Measurements from ENCODE around the gene GPR39. TPM values are rescaled to one million over a fixed set of nuclear protein-coding genes. Genes with fewer than 3 reads are reported as not detected.

GPR39 gene
- total RNA-seq, 2 experiments from 2014 or later, result 0.13 TPM; not detected in 1

GRCh38 chr2:132573444-132574007 lies 156.9 kb downstream of the GPR39 start:
- no TSS peak for BruUV-seq (replicated peaks)
- Histone ChIP-seq H3K4me2 (ENCODE audit: low read length) (no peak overlapping the region), H3K4me1 (ENCODE audit: insufficient read depth, low read length, poor library complexity, severe bottlenecking) (no peaks in the 10 kb centered on the region), H3K79me2 (ENCODE audit: insufficient read depth, low read depth, low read length) (no peaks in the 10 kb centered on the region), H4K20me1 (ENCODE audit: insufficient read depth, low read length) (no peaks in the 10 kb centered on the region), H2AFZ (ENCODE audit: low read length) (no peak overlapping the region), H3K9me2 (ENCODE audit: insufficient read depth, low read length) (no peaks in the 10 kb centered on the region), H3K27ac (ENCODE audit: low read depth, low read length, poor library complexity, severe bottlenecking) (no peak overlapping the region), H3K4me3 (ENCODE audit: low read depth, low read length, poor library complexity, severe bottlenecking) (no peak overlapping the region), H3K9me3 (ENCODE audit: low read length) (no peaks in the 10 kb centered on the region), H3K36me3 (ENCODE audit: insufficient read depth, low read length) (no peaks in the 10 kb centered on the region)
- TF ChIP-seq EZH2phosphoT487 (IDR thresholded peaks at IDR 0.05; ENCODE audit: borderline replicate concordance, low read depth, low read length) (no peak), CTCF (conservative IDR thresholded peaks at IDR 0.05; ENCODE audit: low read length) (no peak)
- no peak for DNase-seq (ENCODE audit: low spot score)
- intact Hi-C loops (cut with micrococcal nuclease; ENCODE audit: unreplicated experiment), result no loop called here
- ChIA-PET POLR2A (interaction anchor here (0.6 to 1.1 kb wide), 2 partner anchors 15 to 101 kb away, joined by 3 to 4 read pairs; no protein-coding TSS in a partner anchor), CTCF (ENCODE audit: unreplicated experiment) (no interaction called here)

GRCh38 chr2:132577686-132578085 lies 161.1 kb downstream of the GPR39 start:
- Histone ChIP-seq H3K27ac (ENCODE audit: low read depth, low read length, poor library complexity, severe bottlenecking) (no peak overlapping the region), H3K79me2 (ENCODE audit: insufficient read depth, low read depth, low read length) (no peaks in the 10 kb centered on the region), H2AFZ (ENCODE audit: low read length) (no peak overlapping the region), H4K20me1 (ENCODE audit: insufficient read depth, low read length) (no peaks in the 10 kb centered on the region), H3K9me2 (ENCODE audit: insufficient read depth, low read length) (no peaks in the 10 kb centered on the region), H3K36me3 (ENCODE audit: insufficient read depth, low read length) (no peaks in the 10 kb centered on the region), H3K4me2 (ENCODE audit: low read length) (no peak overlapping the region), H3K4me3 (ENCODE audit: low read depth, low read length, poor library complexity, severe bottlenecking) (no peak overlapping the region), H3K9me3 (ENCODE audit: low read length) (no peaks in the 10 kb centered on the region), H3K4me1 (ENCODE audit: insufficient read depth, low read length, poor library complexity, severe bottlenecking) (peaks cover 10% of the 10 kb centered on the region)
- intact Hi-C loops (cut with micrococcal nuclease; ENCODE audit: unreplicated experiment), result no loop called here
- no peak for TF ChIP-seq CTCF (conservative IDR thresholded peaks at IDR 0.05; ENCODE audit: low read length)
- no peak for TF ChIP-seq EZH2phosphoT487 (IDR thresholded peaks at IDR 0.05; ENCODE audit: borderline replicate concordance, low read depth, low read length)
- no peak for DNase-seq (ENCODE audit: low spot score)
- ChIA-PET POLR2A (no interaction called here), CTCF (ENCODE audit: unreplicated experiment) (no interaction called here)
- no TSS peak for BruUV-seq (replicated peaks)

- Histone ChIP-seq H3K9me3 (ENCODE audit: low read length) (no peaks in the 10 kb centered on the region), H4K20me1 (ENCODE audit: insufficient read depth, low read length) (no peaks in the 10 kb centered on the region), H2AFZ (ENCODE audit: low read length) (no peak overlapping the region), H3K4me1 (ENCODE audit: insufficient read depth, low read length, poor library complexity, severe bottlenecking) (peaks cover 10% of the 10 kb centered on the region), H3K27ac (ENCODE audit: low read depth, low read length, poor library complexity, severe bottlenecking) (no peak overlapping the region), H3K36me3 (ENCODE audit: insufficient read depth, low read length) (no peaks in the 10 kb centered on the region), H3K4me2 (ENCODE audit: low read length) (no peak overlapping the region), H3K79me2 (ENCODE audit: insufficient read depth, low read depth, low read length) (no peaks in the 10 kb centered on the region), H3K9me2 (ENCODE audit: insufficient read depth, low read length) (no peaks in the 10 kb centered on the region), H3K4me3 (ENCODE audit: low read depth, low read length, poor library complexity, severe bottlenecking) (no peak overlapping the region)
- intact Hi-C loops (cut with micrococcal nuclease; ENCODE audit: unreplicated experiment), result no loop called here
- TF ChIP-seq CTCF (conservative IDR thresholded peaks at IDR 0.05; ENCODE audit: low read length), result no peak
- no peak for TF ChIP-seq EZH2phosphoT487 (IDR thresholded peaks at IDR 0.05; ENCODE audit: borderline replicate concordance, low read depth, low read length)
- CTCF ChIA-PET (ENCODE audit: unreplicated experiment), result no interaction called here
- BruUV-seq (replicated peaks), result no TSS peak
- DNase-seq (ENCODE audit: low spot score), result no peak
- POLR2A ChIA-PET, result no interaction called here
These were observed 165.0 kb downstream of the GPR39 start for GRCh38 chr2:132581591-132581990.
